HG02884 (cell line): ENCODE results near the gene ZNF664.

Experiments used
- ATAC-seq: cut with Tn5 transposase; IDR thresholded peaks from one replicate; pipeline ENCODE4 v1.9.1; 2021; ENCODE audit warnings: mild to moderate bottlenecking, moderate library complexity; ENCODE audit not compliant: unreplicated experiment

ZNF664 gene

DNA sequence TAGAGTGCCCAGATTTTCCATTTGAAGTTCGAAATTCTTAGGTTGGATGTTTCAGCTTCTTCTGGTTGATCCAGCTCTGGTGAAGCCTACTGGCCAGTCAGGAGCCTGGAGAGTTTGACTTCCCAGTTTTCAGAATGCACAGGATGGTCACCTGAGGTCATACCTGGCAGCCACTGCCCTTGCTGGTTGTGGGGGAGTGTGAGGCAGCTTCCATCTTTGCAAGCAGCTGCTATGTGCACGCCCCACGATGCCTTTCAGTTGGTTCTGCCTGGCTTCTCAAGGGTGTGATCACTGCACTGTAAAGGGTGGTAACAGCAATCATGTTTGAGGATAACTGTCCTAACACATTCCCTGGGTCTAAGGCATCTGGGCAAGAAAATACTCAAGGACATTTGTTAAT lies 15.8 kb upstream of the ZNF664 start:
- ATAC-seq = no peak

DNA sequence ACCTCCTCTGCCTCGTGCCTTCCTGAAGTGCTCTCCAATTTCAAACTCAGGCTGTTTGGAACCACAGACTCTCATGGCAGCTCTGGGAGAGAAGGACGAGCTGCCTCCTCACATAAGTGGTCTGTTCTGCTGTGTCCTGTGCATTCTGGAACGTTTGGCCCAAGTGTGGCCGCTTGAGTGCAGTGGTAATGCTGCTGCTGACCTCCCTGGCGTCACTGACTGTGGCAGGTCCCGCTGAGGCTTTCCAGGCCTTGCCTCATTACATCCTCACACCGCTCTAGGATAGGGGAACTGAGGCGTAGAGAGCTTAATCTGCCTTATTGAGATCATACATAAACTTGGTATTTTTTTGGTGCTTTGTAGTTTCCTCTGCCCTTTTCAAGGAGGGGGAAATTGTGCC lies 14.6 kb upstream of the ZNF664 start:
- no peak for ATAC-seq

DNA sequence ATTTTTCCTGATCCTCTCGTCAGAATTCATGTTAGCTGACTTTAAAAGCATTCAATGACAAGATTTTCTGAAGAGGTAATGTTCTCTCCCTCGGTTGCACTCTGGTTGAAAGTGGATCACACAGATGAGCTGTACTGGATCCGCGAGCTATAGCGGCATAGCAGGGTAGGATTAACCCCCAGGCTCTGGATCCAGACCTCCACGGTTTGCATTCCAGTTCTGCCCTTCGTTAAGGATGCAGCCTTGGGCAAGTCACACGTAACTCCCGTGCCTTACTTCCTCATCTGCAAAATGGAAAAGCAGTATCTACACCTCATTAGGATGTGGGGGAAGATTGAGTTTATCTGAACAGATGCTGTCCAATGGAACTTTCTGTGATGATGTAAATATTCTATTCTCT lies 14.1 kb upstream of the ZNF664 start:
- no peak for ATAC-seq

DNA sequence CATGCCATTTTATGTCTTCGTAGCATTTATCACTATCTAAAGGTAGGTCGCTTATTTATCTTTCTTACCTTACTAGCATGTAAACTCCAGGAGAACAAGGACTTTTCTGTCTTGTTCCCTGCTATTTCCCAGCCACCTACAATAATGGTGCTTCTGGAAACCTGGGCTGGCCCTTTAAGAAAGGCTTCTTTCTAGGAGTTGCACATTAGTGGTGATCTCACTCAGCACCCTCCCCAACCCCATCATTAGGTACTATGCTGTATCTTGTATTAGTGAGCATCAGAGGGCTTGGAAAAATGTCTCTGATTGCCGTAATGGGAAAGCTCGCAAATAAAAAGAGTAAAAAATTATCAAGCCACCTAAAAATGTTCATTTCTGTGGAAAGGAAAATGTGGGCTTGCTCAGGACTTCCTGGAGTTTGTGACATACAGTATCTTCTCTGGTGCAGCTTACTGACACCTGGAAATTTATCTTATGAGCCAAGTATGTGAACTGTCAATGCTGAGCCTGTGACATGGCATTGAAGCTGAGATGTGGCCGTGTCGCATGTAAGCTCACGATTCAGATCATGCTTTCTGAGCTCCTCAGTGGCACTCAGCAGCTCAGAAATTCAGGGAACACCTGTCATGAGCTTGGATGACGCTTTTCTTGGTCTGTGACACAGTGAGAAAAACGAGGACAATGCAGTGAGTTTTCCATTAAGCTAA lies 12.8 kb upstream of the ZNF664 start:
- no peak for ATAC-seq

DNA sequence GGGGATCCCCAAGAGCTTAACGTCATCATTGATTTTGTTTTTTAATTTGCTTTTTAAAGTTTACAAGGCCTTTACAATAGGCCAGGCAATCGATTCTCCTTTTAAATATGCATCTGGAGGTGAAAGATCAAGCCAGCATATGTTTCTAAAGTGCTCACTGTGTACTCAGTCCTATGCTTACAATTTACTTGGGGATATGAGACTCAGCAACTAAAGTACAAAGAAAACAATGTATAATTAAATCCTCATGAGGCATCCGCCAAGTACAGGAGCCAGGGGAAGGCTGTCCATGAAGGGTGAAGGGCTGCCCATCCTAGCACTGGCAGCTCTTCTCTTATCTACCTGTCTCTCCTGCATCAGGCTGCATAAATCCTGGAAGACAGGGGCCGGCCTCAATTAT lies 12.2 kb upstream of the ZNF664 start:
- no peak for ATAC-seq

DNA sequence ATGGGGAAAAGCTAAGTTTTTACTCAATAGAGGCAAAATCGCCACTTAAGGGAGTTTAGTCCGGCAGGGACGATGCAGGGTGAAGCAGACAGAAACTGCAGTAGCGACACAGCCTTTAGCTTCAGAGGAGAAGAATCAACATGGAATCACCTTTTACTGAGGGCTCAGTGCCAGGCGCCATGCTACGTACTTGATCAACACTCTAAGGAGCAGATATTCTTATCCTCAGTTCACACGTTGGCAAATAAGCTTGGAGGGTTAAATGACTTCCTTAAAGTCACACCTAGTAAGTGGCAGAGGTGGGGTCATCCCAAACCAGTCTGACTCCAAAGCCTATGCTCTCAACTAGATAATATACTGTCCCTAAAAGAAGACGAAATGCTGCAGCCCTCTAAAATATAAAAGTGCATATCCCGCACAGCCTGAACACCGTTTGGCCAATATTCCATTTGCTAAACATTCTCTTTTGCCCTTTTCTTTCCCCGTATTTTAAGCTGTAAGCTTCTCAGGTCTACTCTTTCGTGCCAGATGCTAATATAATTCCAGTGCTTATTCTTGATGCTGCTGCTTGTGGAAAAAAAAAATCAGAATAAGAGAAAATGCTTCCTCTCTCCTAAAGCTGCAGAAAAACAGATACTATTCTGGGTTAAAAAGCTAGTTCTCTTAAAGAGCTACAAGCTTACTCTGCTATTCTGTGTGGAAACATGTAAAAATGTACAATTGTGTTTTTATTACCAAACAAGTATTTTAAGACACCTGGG lies 11.2 kb upstream of the ZNF664 start:
- ATAC-seq = no peak

DNA sequence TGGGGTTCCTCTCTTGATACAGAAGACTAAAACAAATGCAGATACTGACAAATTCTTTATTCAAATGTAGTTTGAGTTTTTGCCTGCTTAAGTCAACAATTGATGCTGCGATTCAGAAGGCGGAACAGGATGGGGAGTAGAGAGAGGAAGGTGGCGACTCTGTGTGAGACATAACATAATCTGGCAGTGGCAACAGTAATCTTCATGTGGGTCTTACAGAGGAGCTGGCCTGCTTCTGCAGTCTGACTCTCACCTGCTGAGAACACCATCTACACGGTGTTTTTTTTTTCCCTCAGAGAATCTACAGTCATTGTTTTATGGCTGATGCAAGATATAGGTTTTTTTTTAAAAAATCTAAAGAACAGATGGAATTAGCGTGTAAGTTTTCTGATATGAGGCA lies 10.5 kb upstream of the ZNF664 start:
- no peak for ATAC-seq

DNA sequence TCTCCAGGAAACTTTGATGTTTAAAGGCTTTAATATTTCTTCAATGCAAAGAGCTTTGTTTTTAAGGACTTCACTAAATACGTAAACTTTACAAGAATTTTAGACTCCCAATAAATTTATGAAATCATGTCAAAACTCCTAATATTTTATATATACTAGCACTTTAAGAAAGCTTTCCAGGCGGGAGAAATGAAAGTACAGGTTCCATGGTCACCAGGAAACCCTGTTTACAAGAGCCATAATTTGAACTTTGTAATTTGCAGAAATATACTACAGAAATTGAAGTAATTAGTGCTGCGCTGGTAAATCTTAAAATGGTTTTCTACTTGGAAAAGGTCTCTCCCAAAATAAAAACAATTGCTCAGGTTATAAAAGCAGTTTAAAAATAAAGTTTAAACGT lies 9.2 kb upstream of the ZNF664 start:
- no peak for ATAC-seq

DNA sequence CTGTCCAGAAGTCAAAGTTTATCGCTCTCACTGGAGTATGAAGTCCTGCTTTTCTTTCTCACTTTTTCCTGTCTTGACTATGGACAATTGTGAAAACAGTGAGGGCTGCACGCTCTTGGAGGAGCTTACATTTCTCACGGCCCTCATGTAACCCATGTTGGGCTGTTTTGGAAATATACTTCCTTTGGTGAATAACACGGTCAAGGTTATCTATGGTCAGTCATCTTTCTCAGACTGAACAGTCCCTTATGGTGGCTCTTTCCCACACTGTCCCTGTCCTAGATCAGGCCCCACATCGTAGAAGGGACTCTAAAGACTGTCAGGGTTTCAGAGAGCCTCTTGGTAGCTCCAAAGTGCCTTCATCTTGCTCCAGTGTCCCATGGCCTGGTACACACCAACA lies 7.6 kb upstream of the ZNF664 start:
- no peak for ATAC-seq

DNA sequence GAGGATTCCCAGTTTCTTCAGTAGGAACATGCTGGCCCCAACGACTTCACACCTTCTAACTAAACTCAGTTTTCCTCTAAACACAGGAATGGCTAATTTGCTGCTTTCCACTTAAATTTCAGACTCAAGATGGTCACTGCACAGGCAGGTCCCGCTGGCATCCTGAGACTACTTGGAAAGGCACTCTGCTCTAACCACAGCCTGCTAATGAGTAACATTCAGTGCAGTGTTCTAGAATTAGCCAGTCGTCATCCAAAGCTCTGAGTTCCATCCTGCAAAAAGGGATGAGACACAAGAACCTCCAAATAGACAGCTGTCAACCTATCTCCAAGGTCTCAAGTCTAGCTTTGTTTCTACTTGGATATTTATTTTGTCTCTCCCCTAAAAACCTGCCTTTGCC lies 6.4 kb upstream of the ZNF664 start:
- ATAC-seq = no peak

DNA sequence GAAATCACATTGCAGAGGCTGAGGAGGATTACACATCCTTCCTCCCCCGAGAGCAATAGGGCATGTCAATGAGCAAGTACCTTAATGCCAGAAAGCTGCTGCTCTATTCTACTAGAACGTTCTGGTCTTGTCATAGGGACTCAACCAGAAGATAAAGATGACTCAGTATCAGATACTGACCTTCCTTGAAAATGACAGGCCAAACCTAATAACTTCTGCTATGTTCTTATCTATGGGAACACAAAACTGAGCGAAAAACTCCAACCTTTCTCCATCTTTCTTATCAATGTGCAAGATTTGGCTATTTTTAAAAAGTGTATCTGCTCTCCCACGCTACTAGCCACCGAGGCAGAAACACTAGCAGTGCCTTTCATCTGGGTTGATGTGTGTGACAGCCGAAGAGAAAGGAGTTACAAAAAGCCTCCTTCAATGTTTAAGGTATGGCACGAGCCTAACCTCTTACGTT lies 5.9 kb upstream of the ZNF664 start:
- no peak for ATAC-seq

DNA sequence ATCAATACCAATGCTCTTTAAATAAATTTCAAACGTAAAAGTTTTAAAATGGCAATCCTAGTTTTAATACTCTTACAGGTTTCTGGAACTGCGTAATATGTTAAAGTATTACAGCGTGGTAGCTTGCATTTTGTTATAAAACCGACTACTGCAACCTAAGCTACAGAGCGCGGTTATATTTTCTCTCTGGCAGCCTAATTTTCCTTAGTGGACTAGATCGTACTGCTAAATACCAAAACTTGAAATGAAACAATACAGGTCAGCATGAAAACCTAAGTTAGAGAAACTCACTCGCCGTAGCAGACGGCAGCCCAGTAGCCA lies 1.6 kb upstream of the ZNF664 start:
- ATAC-seq = no peak

DNA sequence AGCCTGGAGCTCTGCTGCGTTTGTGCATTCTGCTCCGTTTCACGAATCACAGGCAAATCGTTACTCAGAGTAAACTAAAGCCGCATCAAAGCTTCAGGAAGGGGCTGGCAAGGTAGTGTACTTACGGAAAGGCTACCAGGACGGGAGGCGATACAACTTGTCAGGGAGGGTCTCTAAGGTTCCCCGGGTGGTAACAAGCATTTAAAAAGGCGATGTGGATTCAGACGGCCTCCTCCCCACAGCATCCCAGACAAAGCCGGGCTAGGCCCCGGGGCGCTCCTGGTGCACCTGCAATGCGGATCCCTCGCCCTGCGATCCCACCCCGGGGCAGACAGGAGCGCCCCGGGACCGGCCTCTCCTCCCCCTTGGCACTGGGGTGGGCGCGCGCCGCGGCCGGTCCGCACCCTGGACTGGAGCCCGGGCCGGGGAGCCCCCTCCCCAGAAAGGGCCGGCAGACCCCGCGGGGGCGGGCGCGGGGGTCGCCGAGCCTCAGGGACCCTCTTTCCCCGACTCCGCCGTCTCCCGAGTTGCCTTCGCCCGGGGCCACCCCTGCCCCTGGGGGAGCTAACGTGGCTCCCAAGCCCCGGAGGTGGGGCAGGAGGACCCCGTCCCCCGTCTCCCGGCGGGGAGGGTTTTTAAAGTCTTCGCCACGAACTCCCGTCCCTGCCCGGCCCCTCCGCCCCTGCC lies 1.1 kb upstream of the ZNF664 start:
- peak; percentile 1 for ATAC-seq

DNA sequence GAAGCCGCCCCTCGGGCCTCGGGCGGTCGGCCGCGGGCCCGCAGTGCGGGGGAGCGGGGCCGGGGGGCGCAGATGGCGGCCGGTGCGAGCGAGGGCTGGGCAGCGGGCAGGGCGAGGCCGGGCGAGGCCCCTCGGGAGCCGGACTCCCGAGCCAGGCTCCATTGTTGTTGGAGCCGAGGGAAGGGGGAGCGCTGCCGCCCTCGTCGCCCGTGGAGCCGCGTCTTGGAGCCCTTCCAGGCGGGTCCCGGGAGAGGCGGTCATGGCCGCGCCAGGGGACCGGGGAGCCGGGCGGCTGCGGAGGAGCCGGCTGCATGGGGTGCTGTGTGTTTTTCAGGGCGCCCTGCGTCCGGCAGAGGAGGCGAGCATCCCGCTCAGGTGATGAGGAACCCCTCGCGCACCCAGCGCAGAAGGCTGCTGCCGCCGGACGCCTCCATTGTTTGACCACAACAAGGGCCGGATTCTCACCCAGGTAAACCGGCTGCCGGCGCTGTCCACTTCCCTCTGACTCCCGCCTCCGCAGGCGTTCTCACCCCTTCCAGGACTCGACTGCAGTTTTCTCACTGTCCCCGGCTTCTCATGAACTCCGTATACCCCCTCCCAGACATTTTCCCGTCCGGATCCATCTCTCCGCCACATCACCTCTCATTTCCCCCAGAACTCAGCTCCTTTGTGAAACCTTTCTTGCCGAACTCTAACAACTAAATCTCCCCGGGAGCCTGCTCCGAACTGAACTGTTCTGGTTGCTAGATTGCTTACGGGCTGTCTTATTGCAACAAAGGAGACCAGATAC lies 732 bp downstream of the ZNF664 start:
- no peak for ATAC-seq

DNA sequence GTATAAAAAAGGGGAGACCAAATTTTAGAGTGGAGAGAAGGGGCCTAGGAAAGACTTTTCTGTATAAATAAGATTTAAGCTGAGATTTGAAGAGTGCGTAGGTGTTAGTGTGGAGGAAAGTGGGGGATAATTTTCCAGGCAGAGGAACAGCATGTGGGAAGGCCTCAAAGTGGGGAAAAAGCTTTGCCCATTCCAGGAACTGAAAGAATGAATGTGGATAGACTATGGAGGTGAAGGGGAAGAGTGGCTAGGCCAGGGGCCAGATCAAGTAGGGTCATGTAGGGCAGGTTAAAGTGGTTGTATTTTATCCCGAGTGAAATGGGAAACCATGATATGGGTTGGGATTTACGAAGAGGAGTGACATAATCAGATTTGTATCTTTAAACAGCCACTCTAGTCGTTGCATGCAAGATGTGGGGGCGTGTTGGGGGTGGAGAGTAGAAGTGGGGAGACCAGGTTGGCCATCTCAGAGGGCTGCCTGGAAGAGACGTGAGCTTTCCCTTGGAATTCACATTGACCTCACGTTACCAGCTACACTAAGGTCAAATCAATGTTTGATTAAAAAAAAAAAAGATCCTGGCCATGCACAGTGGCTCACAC lies 3.3 kb downstream of the ZNF664 start:
- ATAC-seq = no peak

DNA sequence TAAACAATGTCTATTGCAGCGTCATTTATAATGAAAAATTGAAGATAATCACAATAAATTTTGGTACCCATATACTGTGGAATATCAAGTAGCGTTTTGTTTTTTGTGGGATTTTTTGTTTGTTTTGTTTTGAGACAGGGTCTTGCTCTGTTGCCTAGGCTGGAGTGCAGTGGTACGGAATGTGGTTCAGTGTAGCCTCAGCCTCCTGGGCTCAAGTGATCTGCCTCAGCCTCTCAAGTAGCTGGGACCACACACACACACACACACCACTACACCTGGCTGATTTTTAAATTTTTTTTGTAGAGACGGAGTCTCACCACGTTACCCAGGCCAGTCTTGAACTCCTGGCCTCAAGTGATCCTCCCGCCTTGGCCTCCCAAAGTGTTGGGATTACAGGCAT lies 6.6 kb downstream of the ZNF664 start:
- ATAC-seq = no peak

DNA sequence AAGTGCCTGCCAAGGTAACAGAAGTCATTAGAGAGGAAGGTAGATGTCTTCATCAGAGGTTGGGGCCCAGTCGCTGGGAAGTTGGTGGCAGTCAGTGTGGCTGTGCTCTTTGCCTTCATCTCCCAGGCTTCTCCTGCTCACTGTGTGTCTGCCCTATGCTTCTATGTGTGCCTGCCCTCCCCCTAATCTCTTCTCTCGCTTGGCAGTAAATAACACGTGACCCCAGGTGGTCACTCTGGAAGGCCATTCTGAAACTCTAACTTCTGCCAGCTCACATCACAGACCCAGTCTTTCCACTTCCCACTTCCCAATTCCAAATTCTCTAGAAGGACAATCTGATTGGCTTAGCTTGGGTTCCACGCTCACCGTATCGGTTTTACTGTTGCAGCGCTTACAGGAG lies 9.3 kb downstream of the ZNF664 start:
- no peak for ATAC-seq

DNA sequence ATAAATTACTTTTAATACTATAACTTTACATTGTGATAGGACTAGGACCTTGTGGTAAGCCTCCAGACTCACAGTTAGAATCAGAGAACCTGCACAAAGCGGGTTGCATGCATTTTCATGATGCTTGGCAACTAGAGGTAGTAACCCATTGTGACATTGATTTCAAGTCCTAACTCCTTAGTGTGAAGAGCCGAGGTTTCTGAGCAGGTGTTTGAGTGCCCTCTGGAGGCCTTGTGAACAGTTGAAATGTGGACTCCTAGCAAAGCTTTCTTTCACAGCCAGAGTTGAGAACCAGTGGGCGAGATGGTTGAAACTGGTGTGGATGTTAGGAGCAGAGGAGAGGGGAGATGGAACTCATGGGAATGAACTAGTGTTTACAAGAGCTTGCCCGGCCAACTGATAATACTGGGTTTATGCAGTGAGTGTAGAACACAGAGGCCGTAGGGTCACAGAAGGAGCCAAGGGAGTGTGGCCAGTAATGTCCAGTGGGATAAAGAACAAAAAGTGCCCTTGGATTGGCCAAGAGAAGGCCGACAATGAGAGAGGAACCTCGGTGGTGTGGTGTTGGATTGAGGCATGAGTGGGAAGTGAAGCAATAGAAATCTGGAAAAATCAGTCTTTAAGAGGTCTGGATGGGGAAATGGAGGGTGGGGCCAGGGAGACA lies 10.9 kb downstream of the ZNF664 start:
- ATAC-seq = no peak

DNA sequence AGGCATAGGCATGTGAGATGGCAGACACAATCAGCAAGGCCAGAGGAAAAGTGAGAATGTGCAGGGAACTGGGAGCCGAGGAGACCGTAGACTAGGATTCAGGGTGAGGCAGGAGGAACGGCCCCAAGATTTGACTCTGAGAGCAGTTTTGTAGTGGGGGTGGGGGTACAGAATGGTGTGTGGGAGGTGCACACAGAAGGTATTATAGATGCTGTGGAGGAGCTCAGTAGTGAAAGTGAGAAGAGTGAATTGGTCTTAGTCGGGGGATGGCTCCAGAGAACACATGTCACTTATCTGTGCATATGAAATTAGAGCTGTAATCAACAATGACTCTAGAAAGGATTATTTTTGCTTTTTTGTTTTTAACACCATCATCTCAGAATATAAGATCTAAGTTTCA lies 11.9 kb downstream of the ZNF664 start:
- ATAC-seq = no peak

DNA sequence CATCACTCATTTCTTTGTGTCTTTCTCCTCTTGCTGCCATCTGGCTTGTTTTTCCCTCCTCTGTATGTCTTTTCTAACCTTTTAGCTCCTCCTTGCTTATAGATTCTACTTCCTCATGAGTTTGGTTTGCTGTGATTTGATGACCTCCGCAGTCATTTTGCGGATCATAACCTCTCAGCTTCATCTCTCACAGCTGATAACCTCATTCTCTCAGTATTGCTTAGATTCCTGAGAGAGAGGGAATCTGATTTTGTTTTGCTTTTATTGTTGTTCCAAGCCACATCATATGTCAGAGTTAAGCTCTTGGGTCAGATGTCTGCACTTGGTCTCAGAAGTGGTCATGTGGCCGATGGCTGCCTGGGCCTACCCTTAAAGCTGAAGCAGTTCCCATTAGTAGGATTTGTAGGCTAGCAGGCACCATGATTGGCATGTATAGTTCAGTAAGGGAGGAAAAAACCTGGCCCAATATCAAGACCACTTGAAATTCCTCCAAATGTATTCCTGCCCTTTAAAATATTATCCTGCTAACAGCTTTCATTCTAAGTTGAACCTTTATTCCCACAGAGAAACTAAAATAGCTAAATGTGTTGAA lies 13.5 kb downstream of the ZNF664 start:
- ATAC-seq = no peak
